Retinal pigment epithelial cell (primary cell): ENCODE measurements around the gene RHOC.

Experiments
- DNase-seq: peaks from one replicate; pipeline ENCODE4 v3.0.0-alpha.2; 2010; ENCODE audit warnings: low read depth
- H3K4me3 ChIP-seq: 2 replicates; pipeline ENCODE4 v1.5.1; 2011; ENCODE audit warnings: mild to moderate bottlenecking, low read length, control low read depth, moderate library complexity
- CTCF ChIP-seq: conservative IDR thresholded peaks from 2 replicates; pipeline ENCODE4 v1.5.1; 2011; ENCODE audit warnings: low read depth, low read length, control low read depth, inconsistent platforms

The RHOC gene

GRCh38 chr1:112700290-112701226 lies 6.4 kb downstream of the RHOC start:
- TF ChIP-seq CTCF = no peak
- no peak overlapping the region for H3K4me3 ChIP-seq

GRCh38 chr1:112699425-112700144 lies 7.3 kb downstream of the RHOC start:
- no peak for DNase-seq
- H3K4me3 ChIP-seq = no peak overlapping the region
- TF ChIP-seq CTCF = no peak

More at GRCh38 chr1:112700290-112701226, 6.4 kb downstream of the RHOC start:
- DNase-seq = peak; percentile 78

- no peak overlapping the region for H3K4me3 ChIP-seq
- DNase-seq = no peak
- TF ChIP-seq CTCF = no peak
Observed at GRCh38 chr1:112698366-112699310, 8.3 kb downstream of the RHOC start.

- no peak for TF ChIP-seq CTCF
- no peak for DNase-seq
- H3K4me3 ChIP-seq = no peak overlapping the region
Observed at GRCh38 chr1:112697781-112698201, 9.1 kb downstream of the RHOC start.

- DNase-seq = no peak
- no peak overlapping the region for H3K4me3 ChIP-seq
- no peak for TF ChIP-seq CTCF
Observed at GRCh38 chr1:112696578-112697314, 10.2 kb downstream of the RHOC start.

GRCh38 chr1:112695276-112695675 lies 11.7 kb downstream of the RHOC start:
- H3K4me3 ChIP-seq = no peak overlapping the region
- TF ChIP-seq CTCF = no peak
- no peak for DNase-seq
